HG02642 (cell line): Measurements from ENCODE around the gene FOXD2.
"Not testable (repeated sequence)": the region's sequence is repeated elsewhere in the genome, so short reads cannot be mapped to it uniquely, and the experiment has no call there.

ENCODE experiments used
- ATAC-seq: cut with Tn5 transposase; IDR thresholded peaks from one replicate; pipeline ENCODE4 v1.9.1; 2021; ENCODE audit warnings: mild to moderate bottlenecking; ENCODE audit not compliant: unreplicated experiment, poor library complexity

The FOXD2 gene

GRCh38 chr1:47439017-47439818 lies 1.4 kb downstream of the FOXD2 start:
- no peak for ATAC-seq

- ATAC-seq: no peak
These were observed 2.2 kb downstream of the FOXD2 start for GRCh38 chr1:47439819-47440598.

GRCh38 chr1:47440599-47441081 lies 2.8 kb downstream of the FOXD2 start:
- no peak for ATAC-seq

GRCh38 chr1:47441450-47442106 lies 3.7 kb downstream of the FOXD2 start:
- no peak for ATAC-seq

- ATAC-seq: no peak
These were observed 4.4 kb downstream of the FOXD2 start for GRCh38 chr1:47442202-47442601.

GRCh38 chr1:47442842-47443529 lies 5.1 kb downstream of the FOXD2 start:
- no peak for ATAC-seq

GRCh38 chr1:47443530-47444296 lies 5.9 kb downstream of the FOXD2 start:
- no peak for ATAC-seq

- no peak for ATAC-seq
These were observed 6.4 kb downstream of the FOXD2 start for GRCh38 chr1:47444297-47444561.

GRCh38 chr1:47444562-47445465 lies 7.0 kb downstream of the FOXD2 start:
- no peak for ATAC-seq

- no peak for ATAC-seq
These were observed 8.1 kb downstream of the FOXD2 start for GRCh38 chr1:47445823-47446550.

GRCh38 chr1:47448462-47449222 lies 10.8 kb downstream of the FOXD2 start:
- no peak for ATAC-seq

GRCh38 chr1:47449822-47450552 lies 12.1 kb downstream of the FOXD2 start:
- no peak for ATAC-seq

- no peak for ATAC-seq
These were observed 12.8 kb downstream of the FOXD2 start for GRCh38 chr1:47450606-47451005.

- ATAC-seq: no peak
These were observed 14.6 kb downstream of the FOXD2 start for GRCh38 chr1:47452426-47452825.

GRCh38 chr1:47453910-47454309 lies 16.1 kb downstream of the FOXD2 start:
- not testable (repeated sequence) for ATAC-seq

- ATAC-seq: no peak
These were observed 18.4 kb downstream of the FOXD2 start for GRCh38 chr1:47456250-47456649.

- ATAC-seq: not testable (repeated sequence)
These were observed 19.7 kb downstream of the FOXD2 start for GRCh38 chr1:47457547-47457946.
